GM15510 (cell line): Measurements from ENCODE around the gene NR1I2.

ENCODE experiments used
- POLR2A ChIP-seq: IDR thresholded peaks from 3 replicates; pipeline ENCODE4 v1.6.1; 2011; ENCODE audit warnings: borderline replicate concordance; ENCODE audit not compliant: insufficient read length; ENCODE audit errors: extremely low read depth

The NR1I2 gene

DNA sequence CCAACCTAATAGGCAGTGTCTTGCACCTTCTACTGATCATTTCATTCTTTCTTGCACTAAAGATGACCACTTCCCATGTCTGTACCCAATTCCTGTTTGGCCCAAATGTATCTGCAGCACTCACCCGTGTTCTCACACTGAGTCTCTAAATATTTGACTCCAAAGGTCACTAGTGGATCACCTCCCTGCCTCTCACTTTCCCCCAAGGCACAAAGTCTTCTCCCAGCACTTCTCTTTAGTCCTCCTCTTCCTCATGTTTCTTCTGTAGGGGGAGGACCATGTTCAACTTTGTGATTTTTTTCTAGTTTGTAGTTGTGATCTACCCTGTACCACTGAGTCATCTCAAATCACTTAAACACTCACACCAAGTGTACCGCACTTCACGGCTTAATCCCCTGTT lies 13.9 kb downstream of the NR1I2 start:
- no peak for TF ChIP-seq POLR2A

DNA sequence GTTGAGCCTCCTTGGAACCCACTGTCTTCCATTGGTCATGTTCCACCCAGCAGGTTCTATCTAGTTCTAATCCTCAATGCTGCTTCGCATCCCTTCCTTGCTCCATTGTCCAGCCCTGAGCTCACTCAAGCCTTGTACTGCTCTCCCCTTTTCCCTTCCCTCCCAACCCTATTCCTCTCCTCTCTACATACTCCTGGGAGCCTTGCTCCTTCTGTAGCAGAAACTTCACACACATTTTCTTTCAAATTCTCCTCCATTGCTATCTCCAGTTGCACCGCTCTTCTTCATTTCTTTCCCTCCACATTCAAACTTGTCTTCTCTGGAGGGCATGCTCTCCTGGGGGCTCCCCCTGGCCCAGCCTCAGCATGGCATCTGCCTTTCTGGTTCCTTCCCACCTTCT lies 14.5 kb downstream of the NR1I2 start:
- TF ChIP-seq POLR2A, result no peak

DNA sequence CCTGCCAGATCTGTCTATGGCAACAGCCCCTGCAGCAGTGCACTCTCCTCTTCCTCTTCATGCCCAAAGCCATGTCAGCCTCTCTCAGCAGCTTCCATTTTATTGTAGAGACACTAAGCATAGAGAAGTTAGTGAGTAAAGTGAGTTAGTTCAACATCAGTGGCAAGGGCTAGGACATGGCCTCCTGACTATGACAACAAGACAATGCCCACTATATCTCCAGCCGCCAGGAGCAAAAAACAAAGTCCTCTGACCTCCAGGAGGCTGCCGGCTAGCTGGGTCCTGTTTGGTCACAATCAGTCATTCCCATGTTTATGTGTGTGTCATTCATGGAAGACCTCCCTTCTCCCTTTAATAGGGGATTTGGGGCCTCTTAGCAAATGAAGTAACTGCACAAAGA lies 14.9 kb downstream of the NR1I2 start:
- no peak for TF ChIP-seq POLR2A

DNA sequence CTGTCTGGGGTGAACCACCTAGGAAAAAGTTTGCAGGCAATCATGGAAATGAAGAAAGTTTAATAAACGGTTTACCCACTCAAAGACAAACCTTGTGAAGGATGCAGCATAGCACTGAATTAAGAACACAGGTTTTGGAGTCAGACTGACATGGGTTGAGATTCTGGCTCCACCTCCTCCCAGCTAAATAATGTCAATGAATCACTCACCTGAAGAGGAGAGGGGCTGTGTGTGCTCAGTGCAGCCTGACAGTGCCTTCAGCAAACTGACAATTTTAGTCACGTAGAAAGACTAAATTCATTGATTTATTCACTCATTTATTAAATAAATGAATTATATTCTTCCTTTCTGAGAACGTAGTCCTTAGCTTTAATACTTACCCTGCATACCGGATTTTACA lies 18.9 kb downstream of the NR1I2 start:
- no peak for TF ChIP-seq POLR2A

DNA sequence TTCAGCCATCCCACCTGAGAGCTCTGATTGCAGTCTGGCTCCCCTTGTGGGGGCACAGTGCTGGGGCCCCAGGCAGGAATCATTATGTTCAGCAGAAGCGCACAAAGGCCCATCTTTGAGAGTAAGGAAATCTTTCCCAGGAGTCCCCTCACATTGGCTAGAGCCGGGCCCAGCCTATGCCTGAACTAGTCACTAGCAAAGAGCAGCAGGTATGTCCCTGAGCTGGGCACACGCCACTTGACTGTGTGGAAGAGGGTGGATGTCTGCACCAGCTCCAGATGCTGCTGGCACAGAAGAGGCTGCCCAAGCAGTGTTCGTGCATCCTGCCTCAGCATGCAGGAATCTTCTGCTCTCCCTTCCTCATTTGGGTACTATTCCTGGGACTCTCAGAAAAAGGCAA lies 26.3 kb downstream of the NR1I2 start:
- no peak for TF ChIP-seq POLR2A

DNA sequence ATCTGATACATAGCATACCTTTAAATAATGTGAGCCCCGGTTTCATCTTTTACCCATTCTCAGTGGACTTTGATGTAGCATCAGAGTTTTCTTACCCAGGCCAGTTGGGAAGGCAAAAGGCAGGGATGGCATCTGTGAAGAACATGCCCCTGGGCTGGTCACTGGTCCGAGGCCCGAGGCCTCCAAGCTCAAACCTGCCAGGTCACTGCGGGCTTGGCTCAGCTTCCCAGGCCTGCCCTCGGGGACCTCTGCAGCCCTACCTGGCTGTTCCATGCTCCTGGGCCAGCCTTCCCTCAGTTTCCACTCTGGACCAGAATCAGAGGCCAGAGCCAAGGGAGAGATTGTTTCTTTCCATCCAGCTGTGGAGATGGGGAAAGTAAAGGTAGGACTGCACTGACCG lies 26.9 kb downstream of the NR1I2 start:
- TF ChIP-seq POLR2A, result no peak

DNA sequence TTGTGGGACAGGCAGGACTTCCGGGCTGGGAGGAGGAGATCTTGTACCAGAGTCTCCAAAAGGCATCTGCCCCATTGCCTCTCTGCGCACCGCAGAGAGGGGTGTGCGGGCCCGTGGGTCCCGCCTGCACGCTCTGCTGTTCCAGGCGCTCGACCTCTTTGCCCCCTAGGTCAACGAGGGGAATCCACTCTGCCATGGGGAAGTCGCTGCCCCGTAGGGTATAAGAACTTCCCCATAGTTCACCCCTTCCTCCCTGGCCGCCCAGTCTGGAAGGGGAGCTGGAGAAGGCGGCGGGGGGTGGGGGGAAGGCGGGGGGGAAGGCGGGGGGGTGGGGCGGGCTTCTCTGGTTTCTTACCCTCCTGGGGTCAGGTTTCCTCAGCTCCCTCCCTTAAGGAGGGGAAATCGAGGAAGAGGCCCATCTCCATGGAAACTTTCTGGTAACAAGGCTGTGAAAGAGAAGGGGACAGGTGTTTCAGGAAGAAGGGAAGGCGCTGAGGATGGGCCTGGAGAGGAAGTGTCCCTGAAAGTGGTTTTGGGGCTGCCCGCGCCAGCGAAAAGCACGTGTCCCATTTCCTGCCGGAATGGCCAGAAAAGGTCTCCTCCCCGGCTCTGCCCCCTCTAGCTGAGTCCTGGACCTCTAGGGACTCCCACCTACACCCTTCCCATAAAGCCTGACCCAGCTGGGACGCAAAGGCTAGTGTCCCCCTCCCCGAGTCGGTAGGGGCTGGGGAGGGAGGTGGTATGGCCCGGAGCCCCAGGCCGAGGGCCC lies 27.5 kb downstream of the NR1I2 start:
- TF ChIP-seq POLR2A, result no peak

DNA sequence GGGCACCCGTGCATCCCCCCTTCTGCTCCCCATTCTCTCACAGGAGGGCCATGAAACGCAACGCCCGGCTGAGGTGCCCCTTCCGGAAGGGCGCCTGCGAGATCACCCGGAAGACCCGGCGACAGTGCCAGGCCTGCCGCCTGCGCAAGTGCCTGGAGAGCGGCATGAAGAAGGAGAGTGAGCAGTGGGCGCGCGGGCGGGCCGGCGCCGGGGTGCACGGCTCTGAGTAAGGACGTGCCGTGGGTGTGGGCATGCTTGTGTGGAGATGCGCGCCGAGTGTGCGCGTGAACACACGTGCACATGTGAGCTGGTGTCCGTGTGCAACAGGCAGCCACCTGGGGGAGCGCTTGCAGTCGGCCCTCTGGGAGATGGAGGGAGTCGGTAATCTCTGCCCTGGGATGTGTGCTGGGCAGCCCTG lies 28.1 kb downstream of the NR1I2 start:
- no peak for TF ChIP-seq POLR2A

DNA sequence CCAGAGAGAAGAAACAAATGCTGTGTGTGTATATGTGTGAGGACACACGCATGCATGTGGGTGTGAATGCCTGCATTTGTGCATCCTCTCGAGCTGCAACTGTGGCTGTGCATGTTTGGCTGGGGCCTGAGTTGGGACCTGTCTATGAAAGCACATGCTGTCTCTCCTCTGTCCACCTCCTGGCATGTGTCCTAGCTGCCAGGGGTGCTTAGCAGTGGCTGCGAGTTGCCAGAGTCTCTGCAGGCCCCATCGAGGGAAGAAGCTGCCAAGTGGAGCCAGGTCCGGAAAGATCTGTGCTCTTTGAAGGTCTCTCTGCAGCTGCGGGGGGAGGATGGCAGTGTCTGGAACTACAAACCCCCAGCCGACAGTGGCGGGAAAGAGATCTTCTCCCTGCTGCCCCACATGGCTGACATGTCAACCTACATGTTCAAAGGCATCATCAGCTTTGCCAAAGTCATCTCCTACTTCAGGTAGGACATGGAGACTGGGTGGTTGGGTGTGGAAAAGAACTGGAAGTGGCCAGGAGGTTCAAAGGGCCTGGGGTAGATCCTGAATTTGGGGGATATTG lies 30.7 kb downstream of the NR1I2 start:
- TF ChIP-seq POLR2A, result no peak

DNA sequence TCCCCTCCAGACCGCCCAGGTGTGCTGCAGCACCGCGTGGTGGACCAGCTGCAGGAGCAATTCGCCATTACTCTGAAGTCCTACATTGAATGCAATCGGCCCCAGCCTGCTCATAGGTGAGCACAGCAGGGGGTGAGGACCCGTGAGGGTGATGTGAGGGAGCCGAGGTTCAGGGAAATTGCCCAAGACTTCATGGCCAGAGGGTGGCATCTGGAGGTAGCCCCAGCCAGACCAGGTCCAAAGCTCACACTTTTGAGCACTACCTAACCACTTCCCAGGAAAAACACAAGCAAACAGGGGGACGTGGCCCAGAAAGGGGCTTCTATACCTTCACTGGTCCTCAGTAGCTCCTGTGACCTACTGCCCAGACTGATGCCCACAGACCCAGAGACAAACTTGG lies 33.8 kb downstream of the NR1I2 start:
- no peak for TF ChIP-seq POLR2A

DNA sequence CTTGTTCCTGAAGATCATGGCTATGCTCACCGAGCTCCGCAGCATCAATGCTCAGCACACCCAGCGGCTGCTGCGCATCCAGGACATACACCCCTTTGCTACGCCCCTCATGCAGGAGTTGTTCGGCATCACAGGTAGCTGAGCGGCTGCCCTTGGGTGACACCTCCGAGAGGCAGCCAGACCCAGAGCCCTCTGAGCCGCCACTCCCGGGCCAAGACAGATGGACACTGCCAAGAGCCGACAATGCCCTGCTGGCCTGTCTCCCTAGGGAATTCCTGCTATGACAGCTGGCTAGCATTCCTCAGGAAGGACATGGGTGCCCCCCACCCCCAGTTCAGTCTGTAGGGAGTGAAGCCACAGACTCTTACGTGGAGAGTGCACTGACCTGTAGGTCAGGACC lies 35.2 kb downstream of the NR1I2 start:
- TF ChIP-seq POLR2A, result no peak

DNA sequence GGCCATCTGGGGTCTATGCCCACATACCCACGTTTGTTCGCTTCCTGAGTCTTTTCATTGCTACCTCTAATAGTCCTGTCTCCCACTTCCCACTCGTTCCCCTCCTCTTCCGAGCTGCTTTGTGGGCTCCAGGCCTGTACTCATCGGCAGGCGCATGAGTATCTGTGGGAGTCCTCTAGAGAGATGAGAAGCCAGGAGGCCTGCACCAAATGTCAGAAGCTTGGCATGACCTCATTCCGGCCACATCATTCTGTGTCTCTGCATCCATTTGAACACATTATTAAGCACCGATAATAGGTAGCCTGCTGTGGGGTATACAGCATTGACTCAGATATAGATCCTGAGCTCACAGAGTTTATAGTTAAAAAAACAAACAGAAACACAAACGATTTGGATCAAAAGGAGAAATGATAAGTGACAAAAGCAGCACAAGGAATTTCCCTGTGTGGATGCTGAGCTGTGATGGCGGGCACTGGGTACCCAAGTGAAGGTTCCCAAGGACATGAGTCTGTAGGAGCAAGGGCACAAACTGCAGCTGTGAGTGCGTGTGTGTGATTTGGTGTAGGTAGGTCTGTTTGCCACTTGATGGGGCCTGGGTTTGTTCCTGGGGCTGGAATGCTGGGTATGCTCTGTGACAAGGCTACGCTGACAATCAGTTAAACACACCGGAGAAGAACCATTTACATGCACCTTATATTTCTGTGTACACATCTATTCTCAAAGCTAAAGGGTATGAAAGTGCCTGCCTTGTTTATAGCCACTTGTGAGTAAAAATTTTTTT lies 35.9 kb downstream of the NR1I2 start:
- TF ChIP-seq POLR2A, result no peak

DNA sequence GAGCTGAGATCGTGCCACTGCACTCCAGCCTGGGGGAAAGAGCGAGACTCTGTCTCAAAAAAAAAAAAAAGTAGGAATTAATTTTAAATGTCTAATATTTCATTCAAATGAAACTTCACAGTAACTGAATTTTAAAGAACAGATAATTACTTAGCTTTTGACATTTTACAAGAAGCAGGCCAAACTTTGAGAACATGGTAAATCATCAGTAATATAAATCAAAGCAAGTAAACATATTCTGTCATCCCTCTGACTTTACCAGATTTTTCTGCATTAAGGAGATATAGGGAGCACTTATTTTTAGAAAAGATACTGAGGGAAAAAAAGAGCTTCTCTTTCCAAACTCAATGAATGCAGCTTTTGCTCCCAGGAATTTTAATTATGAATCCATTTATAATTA lies 37.0 kb downstream of the NR1I2 start:
- no peak for TF ChIP-seq POLR2A

DNA sequence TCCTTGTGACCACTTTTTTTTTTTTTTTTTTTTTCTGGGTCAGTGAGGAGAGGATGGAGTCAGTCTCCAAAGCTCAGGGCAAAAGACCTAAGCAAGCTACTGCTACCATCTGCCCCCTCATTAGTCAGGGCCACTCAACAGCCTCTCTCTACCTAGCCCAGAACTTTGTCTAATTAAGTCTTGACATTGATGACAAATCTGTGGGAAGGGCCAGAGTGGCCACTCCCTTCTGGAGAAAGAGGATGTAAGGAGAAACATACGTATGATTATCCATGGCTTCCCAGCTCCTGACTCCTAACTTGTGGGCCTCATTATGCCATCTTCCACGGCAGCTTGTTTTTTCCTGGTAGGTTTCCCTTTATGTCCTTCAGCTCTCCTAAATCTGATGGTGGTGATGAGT lies 37.9 kb downstream of the NR1I2 start:
- no peak for TF ChIP-seq POLR2A

DNA sequence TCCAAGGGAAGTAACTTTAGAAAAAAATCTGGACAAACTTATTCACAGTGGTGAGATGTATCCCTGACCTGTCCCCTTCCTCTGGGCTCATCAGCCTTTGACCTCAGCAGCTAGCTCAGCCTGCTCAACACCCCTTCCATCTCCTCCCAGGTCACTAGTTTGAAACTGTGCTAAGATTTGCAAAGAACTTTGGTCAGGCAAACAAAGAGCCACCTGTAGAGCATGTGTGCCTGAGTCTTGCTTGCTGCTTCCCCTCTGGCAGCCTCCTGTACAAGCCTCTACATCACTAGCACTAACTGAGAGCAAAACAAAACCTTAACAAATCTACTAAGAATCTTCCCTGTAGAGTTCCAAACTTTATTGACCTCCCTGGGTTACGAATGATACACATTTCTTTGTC lies 43.9 kb downstream of the NR1I2 start:
- TF ChIP-seq POLR2A, result no peak
